Measurements from ENCODE around the gene KLF18.
"Not testable (repeated sequence)": the region's sequence is repeated elsewhere in the genome, so short reads cannot be mapped to it uniquely, and the experiment has no call there.

The KLF18 gene

GRCh38 chr1:44141531-44141930 lies at the start of gene KLF18:
Gene KLF18, minus strand, starts transcription at chr1:44141631. Its CDS starts 0 bp downstream, at chr1:44141631.
- no peak for DNase-seq

GRCh38 chr1:44174630-44175029 lies 33.2 kb upstream of the KLF18 start:
- no peak for DNase-seq

GRCh38 chr1:44170281-44170823 lies 28.9 kb upstream of the KLF18 start:
- DNase-seq = no peak

GRCh38 chr1:44168520-44169098 lies 27.2 kb upstream of the KLF18 start:
- no peak for DNase-seq

GRCh38 chr1:44161546-44161945 lies 20.1 kb upstream of the KLF18 start:
- no peak for DNase-seq

GRCh38 chr1:44158871-44159270 lies 17.4 kb upstream of the KLF18 start:
- no peak for DNase-seq

GRCh38 chr1:44157903-44158302 lies 16.5 kb upstream of the KLF18 start:
- no peak for DNase-seq

GRCh38 chr1:44154049-44154448 lies 12.6 kb upstream of the KLF18 start:
- DNase-seq = no peak

- no peak for DNase-seq
These were observed 11.3 kb upstream of the KLF18 start for GRCh38 chr1:44152692-44153091.

- no peak for DNase-seq
These were observed 10.4 kb upstream of the KLF18 start for GRCh38 chr1:44151808-44152207.

- DNase-seq = no peak
These were observed 9.9 kb upstream of the KLF18 start for GRCh38 chr1:44151332-44151731.

- no peak for DNase-seq
These were observed 6.2 kb upstream of the KLF18 start for GRCh38 chr1:44147582-44147981.

GRCh38 chr1:44146536-44147361 lies 5.3 kb upstream of the KLF18 start:
- no peak for DNase-seq

- no peak for DNase-seq
These were observed 3.7 kb upstream of the KLF18 start for GRCh38 chr1:44144962-44145756.

GRCh38 chr1:44139565-44139964 lies 1.9 kb downstream of the KLF18 start:
- DNase-seq = not testable (repeated sequence)

- DNase-seq = no peak
These were observed 3.2 kb downstream of the KLF18 start for GRCh38 chr1:44138239-44138638.

GRCh38 chr1:44135886-44136285 lies 5.5 kb downstream of the KLF18 start:
- no peak for DNase-seq

GRCh38 chr1:44134071-44134920 lies 7.1 kb downstream of the KLF18 start:
- no peak for DNase-seq

- no peak for DNase-seq
These were observed 10.0 kb downstream of the KLF18 start for GRCh38 chr1:44131411-44131810.

- DNase-seq = no peak
These were observed 11.6 kb downstream of the KLF18 start for GRCh38 chr1:44129616-44130500.

- DNase-seq = no peak
These were observed 21.0 kb downstream of the KLF18 start for GRCh38 chr1:44120398-44120949.

All from DMS153 (cell line).